HepG2 (cell line): ENCODE results near the gene KLF12.

Experiments
- CTCF ChIP-seq: sonication (generic); formaldehyde crosslinking; IDR thresholded peaks from 2 replicates; pipeline ENCODE4 v1.5.0; 2020; ENCODE audit warnings: mild to moderate bottlenecking, missing genetic modification reagents, moderate library complexity
- HCFC1 ChIP-seq: fragments of 150-350 bp; IDR thresholded peaks from 2 replicates; pipeline ENCODE4 v1.6.1; 2014; ENCODE audit warnings: low read depth, low read length
- MXI1 ChIP-seq: IDR thresholded peaks from 3 replicates; pipeline ENCODE4 v1.6.1; 2012; ENCODE audit warnings: low read depth, low read length, inconsistent platforms, borderline replicate concordance
- TF ChIP-seq, protein P1 (sequence below): IDR thresholded peaks from 2 replicates; pipeline ENCODE4 v1.6.1; 2012; ENCODE audit warnings: low read depth, low read length, improper control_type of control experiment

- TF ChIP-seq, protein P1, sequence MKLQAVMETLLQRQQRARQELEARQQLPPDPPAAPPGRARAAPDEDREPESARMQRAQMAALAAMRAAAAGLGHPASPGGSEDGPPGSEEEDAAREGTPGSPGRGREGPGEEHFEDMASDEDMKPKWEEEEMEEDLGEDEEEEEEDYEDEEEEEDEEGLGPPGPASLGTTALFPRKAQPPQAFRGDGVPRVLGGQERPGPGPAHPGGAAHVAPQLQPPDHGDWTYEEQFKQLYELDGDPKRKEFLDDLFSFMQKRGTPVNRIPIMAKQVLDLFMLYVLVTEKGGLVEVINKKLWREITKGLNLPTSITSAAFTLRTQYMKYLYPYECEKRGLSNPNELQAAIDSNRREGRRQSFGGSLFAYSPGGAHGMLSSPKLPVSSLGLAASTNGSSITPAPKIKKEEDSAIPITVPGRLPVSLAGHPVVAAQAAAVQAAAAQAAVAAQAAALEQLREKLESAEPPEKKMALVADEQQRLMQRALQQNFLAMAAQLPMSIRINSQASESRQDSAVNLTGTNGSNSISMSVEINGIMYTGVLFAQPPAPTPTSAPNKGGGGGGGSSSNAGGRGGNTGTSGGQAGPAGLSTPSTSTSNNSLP = no peak
- TF ChIP-seq CTCF (CRISPR knock-in tag) = no peak
- no peak for TF ChIP-seq HCFC1
- no peak for TF ChIP-seq MXI1
Measured at GRCh38 chr13:74129500-74130191, 4.6 kb downstream of the KLF12 start.
